ENCODE measurements around the gene DMRT1. TPM values are rescaled to one million over a fixed set of nuclear protein-coding genes. Genes with fewer than 3 reads are reported as not detected.

DMRT1 gene
- total and polyA plus RNA-seq, 2 donors (not counting 1 experiment from before 2014, with no cell fraction given), result not detected

DNA sequence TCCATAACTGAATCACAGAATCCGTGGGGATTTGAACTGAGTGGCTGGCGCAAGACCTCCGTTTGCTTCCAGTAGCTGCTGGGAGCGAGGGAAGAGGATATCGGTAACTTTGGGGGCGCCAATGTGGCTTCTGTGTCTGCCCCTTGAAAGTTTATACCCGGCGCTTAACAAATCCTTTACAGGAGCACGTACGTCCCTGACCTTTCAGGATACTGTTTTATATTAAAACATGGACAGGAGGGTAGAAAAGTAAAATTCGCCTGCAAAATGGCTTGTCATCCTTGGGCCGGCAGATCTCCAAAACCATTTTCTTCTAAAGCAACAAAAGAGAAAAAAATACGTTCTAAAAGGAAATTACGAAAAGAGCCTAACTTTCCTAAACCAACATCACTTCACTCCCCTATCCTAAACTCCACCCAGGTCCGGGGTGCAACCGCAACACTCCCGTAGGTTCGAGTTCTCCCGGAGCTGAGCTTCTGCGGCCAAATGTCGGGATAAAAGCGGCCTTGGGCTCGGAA, 134.3 kb downstream of the DMRT1 start:
- TF ChIP-seq, protein P1, sequence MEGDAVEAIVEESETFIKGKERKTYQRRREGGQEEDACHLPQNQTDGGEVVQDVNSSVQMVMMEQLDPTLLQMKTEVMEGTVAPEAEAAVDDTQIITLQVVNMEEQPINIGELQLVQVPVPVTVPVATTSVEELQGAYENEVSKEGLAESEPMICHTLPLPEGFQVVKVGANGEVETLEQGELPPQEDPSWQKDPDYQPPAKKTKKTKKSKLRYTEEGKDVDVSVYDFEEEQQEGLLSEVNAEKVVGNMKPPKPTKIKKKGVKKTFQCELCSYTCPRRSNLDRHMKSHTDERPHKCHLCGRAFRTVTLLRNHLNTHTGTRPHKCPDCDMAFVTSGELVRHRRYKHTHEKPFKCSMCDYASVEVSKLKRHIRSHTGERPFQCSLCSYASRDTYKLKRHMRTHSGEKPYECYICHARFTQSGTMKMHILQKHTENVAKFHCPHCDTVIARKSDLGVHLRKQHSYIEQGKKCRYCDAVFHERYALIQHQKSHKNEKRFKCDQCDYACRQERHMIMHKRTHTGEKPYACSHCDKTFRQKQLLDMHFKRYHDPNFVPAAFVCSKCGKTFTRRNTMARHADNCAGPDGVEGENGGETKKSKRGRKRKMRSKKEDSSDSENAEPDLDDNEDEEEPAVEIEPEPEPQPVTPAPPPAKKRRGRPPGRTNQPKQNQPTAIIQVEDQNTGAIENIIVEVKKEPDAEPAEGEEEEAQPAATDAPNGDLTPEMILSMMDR (conservative IDR thresholded peaks at IDR 0.05 in 1 of 2, IDR thresholded peaks at IDR 0.05 in 1 of 2; ENCODE audit: low read depth in 1 of 2, low read length in 2 of 2), result no peak
- TF ChIP-seq EZH2 (IDR thresholded peaks at IDR 0.05; ENCODE audit: low read length, missing control alignments), result no peak

DNA sequence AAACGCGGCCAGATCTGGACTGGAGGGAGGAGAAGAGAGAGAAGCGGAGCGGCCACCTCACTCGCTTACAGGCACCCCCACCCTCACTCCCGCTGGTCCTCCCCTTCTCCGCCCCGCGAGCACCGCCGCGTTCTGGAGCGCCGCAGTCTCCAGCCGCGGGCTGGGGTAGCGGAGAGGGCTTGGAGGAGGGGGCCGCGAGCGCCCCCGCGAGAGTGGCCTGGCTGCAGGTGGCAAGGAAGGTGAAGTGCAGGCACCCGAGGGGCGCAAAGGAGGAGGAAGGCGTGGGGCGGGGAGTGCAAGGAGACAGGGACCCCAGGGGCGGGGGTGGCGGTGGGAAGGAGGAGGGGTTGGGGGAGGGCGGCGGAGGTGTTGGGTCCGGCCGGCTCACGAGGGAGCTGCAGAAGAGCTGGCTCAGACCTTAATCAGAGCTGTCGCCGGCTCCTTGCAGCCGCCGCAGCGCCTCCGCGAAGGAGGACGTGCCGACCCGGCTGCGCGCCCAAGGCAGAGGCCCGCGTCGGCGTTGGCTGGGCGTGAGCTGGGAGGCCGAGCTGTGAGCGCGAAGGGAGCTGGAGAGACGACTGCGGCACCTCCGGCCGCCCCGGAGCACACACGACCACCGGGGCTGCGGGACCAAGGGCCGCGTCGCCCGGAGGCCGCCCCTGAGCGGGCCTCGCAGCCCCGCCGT, 134.9 kb downstream of the DMRT1 start, which contains the start of gene DMRT3:
TSS of gene DMRT3 (plus strand) at position 398 of the 685 bp plus-strand sequence. CDS start 347 bp downstream, outside the sequence.
- TF ChIP-seq EZH2 (IDR thresholded peaks at IDR 0.05; ENCODE audit: low read length, missing control alignments), result peak; percentile 44
- TF ChIP-seq, protein P1 (conservative IDR thresholded peaks at IDR 0.05 in 1 of 2, IDR thresholded peaks at IDR 0.05 in 1 of 2; ENCODE audit: low read depth in 1 of 2, low read length in 2 of 2), result no peak
- DNase-seq (ENCODE audit: low read depth in 2 of 2), result no peak

More for the DNA sequence above, 134.3 kb downstream of the DMRT1 start:
- Histone ChIP-seq H3K79me2 (ENCODE audit: control insufficient read depth, insufficient read depth, low read length) (no peaks in the 10 kb centered on the region), H3K27ac (ENCODE audit: insufficient read depth, low read length) (no peak overlapping the region), H3K4me3 (replicated peaks in 1 of 4; ENCODE audit: control extremely low read depth in 1 of 4, insufficient read depth in 1 of 4, low read depth in 3 of 4, low read length in 4 of 4) (no peak overlapping the region), H3K9me3 (ENCODE audit: control insufficient read depth, insufficient read depth, low read depth, low read length) (no peaks in the 10 kb centered on the region), H3K4me2 (ENCODE audit: extremely low read depth, insufficient read depth, low read length) (no peak overlapping the region), H3K4me1 (ENCODE audit: control insufficient read depth, extremely low read depth, insufficient read depth, low read length) (no peaks in the 10 kb centered on the region), H4K20me1 (ENCODE audit: control insufficient read depth, extremely low read depth, insufficient read depth, low read length) (no peaks in the 10 kb centered on the region), H2AFZ (ENCODE audit: low read length) (no peak overlapping the region), H3K27me3 (ENCODE audit: control insufficient read depth, insufficient read depth, low read length) (peaks cover 84% of the 10 kb centered on the region), H3K36me3 (ENCODE audit: control insufficient read depth, insufficient read depth, low read length) (no peaks in the 10 kb centered on the region), H3K9ac (ENCODE audit: insufficient read depth, low read length) (no peak overlapping the region)
- DNase-seq (ENCODE audit: low read depth in 2 of 2), result no peak

DNA sequence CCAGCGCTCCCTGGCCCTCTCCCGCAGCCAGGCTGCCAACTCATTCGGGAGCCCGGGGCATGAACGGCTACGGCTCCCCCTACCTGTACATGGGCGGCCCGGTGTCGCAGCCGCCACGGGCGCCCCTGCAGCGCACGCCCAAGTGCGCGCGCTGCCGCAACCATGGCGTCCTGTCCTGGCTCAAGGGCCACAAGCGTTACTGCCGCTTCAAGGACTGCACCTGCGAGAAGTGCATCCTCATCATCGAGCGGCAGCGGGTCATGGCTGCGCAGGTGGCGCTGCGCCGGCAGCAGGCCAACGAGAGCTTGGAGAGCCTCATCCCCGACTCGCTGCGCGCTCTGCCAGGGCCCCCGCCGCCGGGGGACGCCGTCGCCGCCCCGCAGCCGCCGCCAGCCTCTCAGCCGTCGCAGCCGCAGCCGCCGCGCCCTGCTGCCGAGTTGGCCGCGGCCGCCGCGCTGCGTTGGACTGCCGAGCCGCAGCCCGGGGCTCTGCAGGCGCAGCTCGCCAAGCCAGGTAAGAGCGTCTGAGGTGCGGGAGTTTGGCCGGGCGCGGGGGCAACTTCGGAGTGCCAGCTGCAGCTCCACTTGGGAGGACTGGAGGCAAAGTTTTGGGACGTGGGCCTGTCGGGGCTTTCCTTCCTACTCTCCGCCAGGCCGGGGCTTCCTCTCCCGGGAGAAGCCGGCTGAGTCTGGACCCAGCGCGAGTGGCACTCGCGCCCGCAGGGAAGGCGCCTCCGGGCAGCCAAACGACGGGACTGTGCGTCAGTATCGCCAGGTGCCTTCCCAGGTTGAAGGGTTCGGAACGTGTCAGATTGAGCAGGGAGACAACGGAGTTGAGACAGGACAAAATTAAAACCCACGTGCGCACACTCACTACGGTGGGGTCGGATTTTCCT, 135.7 kb downstream of the DMRT1 start:
- peak; percentile 53 for TF ChIP-seq EZH2 (IDR thresholded peaks at IDR 0.05; ENCODE audit: low read length, missing control alignments)
- TF ChIP-seq, protein P1 (conservative IDR thresholded peaks at IDR 0.05 in 1 of 2, IDR thresholded peaks at IDR 0.05 in 1 of 2; ENCODE audit: low read depth in 1 of 2, low read length in 2 of 2), result no peak
- no peaks in the 10 kb centered on the region for H3K36me3 ChIP-seq (ENCODE audit: control insufficient read depth, insufficient read depth, low read length)
- DNase-seq (ENCODE audit: low read depth in 2 of 2), result no peak
- H3K27me3 ChIP-seq (ENCODE audit: control insufficient read depth, insufficient read depth, low read length), result peaks cover 76% of the 10 kb centered on the region
- H3K4me1 ChIP-seq (ENCODE audit: control insufficient read depth, extremely low read depth, insufficient read depth, low read length), result no peaks in the 10 kb centered on the region
- no peak overlapping the region for H2AFZ ChIP-seq (ENCODE audit: low read length)
- H3K9me3 ChIP-seq (ENCODE audit: control insufficient read depth, insufficient read depth, low read depth, low read length), result no peaks in the 10 kb centered on the region
- no peaks in the 10 kb centered on the region for H4K20me1 ChIP-seq (ENCODE audit: control insufficient read depth, extremely low read depth, insufficient read depth, low read length)
- no peak overlapping the region for H3K4me2 ChIP-seq (ENCODE audit: extremely low read depth, insufficient read depth, low read length)
- H3K79me2 ChIP-seq (ENCODE audit: control insufficient read depth, insufficient read depth, low read length), result no peaks in the 10 kb centered on the region
- H3K9ac ChIP-seq (ENCODE audit: insufficient read depth, low read length), result no peak overlapping the region
- H3K4me3 ChIP-seq (replicated peaks in 1 of 4; ENCODE audit: control extremely low read depth in 1 of 4, insufficient read depth in 1 of 4, low read depth in 3 of 4, low read length in 4 of 4), result no peak overlapping the region
- H3K27ac ChIP-seq (ENCODE audit: insufficient read depth, low read length), result no peak overlapping the region

More for the DNA sequence above, 134.9 kb downstream of the DMRT1 start, which contains the start of gene DMRT3:
- Histone ChIP-seq H3K4me3 (replicated peaks in 1 of 4; ENCODE audit: control extremely low read depth in 1 of 4, insufficient read depth in 1 of 4, low read depth in 3 of 4, low read length in 4 of 4) (no peak within 1 kb of the TSS), H3K27me3 (ENCODE audit: control insufficient read depth, insufficient read depth, low read length) (peaks cover 78% of the 10 kb centered on the region), H3K27ac (ENCODE audit: insufficient read depth, low read length) (no peak within 1 kb of the TSS), H3K9ac (ENCODE audit: insufficient read depth, low read length) (no peak within 1 kb of the TSS), H4K20me1 (ENCODE audit: control insufficient read depth, extremely low read depth, insufficient read depth, low read length) (no peaks in the 10 kb centered on the region), H3K36me3 (ENCODE audit: control insufficient read depth, insufficient read depth, low read length) (no peaks in the 10 kb centered on the region), H3K79me2 (ENCODE audit: control insufficient read depth, insufficient read depth, low read length) (no peaks in the 10 kb centered on the region), H3K9me3 (ENCODE audit: control insufficient read depth, insufficient read depth, low read depth, low read length) (no peaks in the 10 kb centered on the region), H3K4me2 (ENCODE audit: extremely low read depth, insufficient read depth, low read length) (no peak within 1 kb of the TSS), H2AFZ (ENCODE audit: low read length) (no peak within 1 kb of the TSS), H3K4me1 (ENCODE audit: control insufficient read depth, extremely low read depth, insufficient read depth, low read length) (no peaks in the 10 kb centered on the region)

All from fibroblast of lung (primary cell).